K562 (cell line): ENCODE data around the gene ZNF718. TPM values are rescaled to one million over a fixed set of nuclear protein-coding genes. Genes with fewer than 3 reads are reported as not detected.

Source experiments
- ATAC-seq: fragments of 200-7000 bp; cut with Tn5 transposase; 3 replicates; pipeline ENCODE4 v1.9.1; 2020; ENCODE audit warnings: moderate library complexity
- BruUV-seq: library from RNA; stranded (reverse); fragments of 400-500 nt; replicated peaks from 2 replicates; lab custom pipeline; 2021; lab: Mats Ljungman, UMichigan
- CTCF ChIA-PET: fragments of 300-600 bp; formaldehyde crosslinking; extraction: SDS; loops from one replicate; lab custom pipeline; 2021; ENCODE audit warnings: low intra/inter-chr PET ratio; lab: Yijun Ruan, JAX
- POLR2A ChIA-PET: fragments of 300-600, 350-650 bp; sonication (Branson Sonifier 250); formaldehyde crosslinking; extraction: SDS; loops from one replicate; lab custom pipeline; 2021; ENCODE audit warnings: antibody characterized with exemption, inconsistent platforms; lab: Yijun Ruan, JAX
- DNase-seq, 4 experiments: peaks; one replicate each; pipeline versions ENCODE4 v3.0.0 to v3.0.0-alpha.2; 2011 to 2018; ENCODE audit warnings: low spot score in 3 of 4, mixed read lengths in 3 of 4; ENCODE audit errors: extremely low read depth in 1 of 4
- FAIRE-seq: peaks from 2 replicates; lab custom pipeline; 2011; peaks lifted over from hg19 to GRCh38; lab: Jason Lieb, UNC
- H2AFZ ChIP-seq: 2 replicates; pipeline ENCODE4 v1.6.0; 2011; ENCODE audit warnings: low read depth, low read length, control low read depth, inconsistent platforms
- H3K27ac ChIP-seq: fragments of 200-600 bp; 3 replicates; pipeline ENCODE4 v1.8.0; 2011; ENCODE audit warnings: low read depth, mild to moderate bottlenecking, control low read depth, inconsistent platforms, low read length, moderate library complexity, mixed read lengths; ENCODE audit errors: extremely low read depth
- H3K27me3 ChIP-seq, 2 experiments: fragments of 300-600 bp in 1 of 2; 2 replicates in 1 of 2; 3 replicates in 1 of 2; pipeline versions ENCODE4 v1.6.0 to v1.8.0; 2011; ENCODE audit warnings: inconsistent platforms in 2 of 2, low read length in 2 of 2, mild to moderate bottlenecking in 1 of 2, mixed read lengths in 1 of 2, moderate library complexity in 1 of 2; ENCODE audit not compliant: control insufficient read depth in 2 of 2, insufficient read depth in 2 of 2
- H3K36me3 ChIP-seq: fragments of 300-600 bp; 3 replicates; pipeline ENCODE4 v1.8.0; 2011; ENCODE audit warnings: mild to moderate bottlenecking, low read length, inconsistent platforms; ENCODE audit not compliant: control insufficient read depth, insufficient read depth
- H3K4me1 ChIP-seq, 2 experiments: fragments of 200-600 bp in 1 of 2; replicated peaks in 1 of 2; 2 replicates in 1 of 2; 3 replicates in 1 of 2; pipeline versions ENCODE4 v1.5.1 to v1.8.0; 2011; ENCODE audit warnings: inconsistent platforms in 2 of 2, low read length in 2 of 2, mild to moderate bottlenecking in 1 of 2, mixed read lengths in 1 of 2, moderate library complexity in 1 of 2; ENCODE audit not compliant: control insufficient read depth in 2 of 2, insufficient read depth in 2 of 2
- H3K4me2 ChIP-seq: 2 replicates; pipeline ENCODE4 v1.6.1; 2011; ENCODE audit warnings: low read length, control low read depth, inconsistent platforms, mixed read lengths; ENCODE audit not compliant: insufficient read depth
- H3K4me3 ChIP-seq: fragments of 200-600 bp; sonication (generic), shearing (Covaris generic); 2 replicates; pipeline ENCODE4 v1.5.1; 2016; ENCODE audit warnings: control low read depth, inconsistent platforms
- H3K79me2 ChIP-seq: fragments of 200-600 bp; 3 replicates; pipeline ENCODE4 v1.8.0; 2011; ENCODE audit warnings: low read length, inconsistent platforms; ENCODE audit not compliant: control insufficient read depth, insufficient read depth
- H3K9ac ChIP-seq, 2 experiments: 2 replicates each; pipeline versions ENCODE4 v1.6.0 to v1.6.1; 2011; ENCODE audit warnings: low read depth in 2 of 2, low read length in 2 of 2, control low read depth in 1 of 2, inconsistent platforms in 1 of 2, mild to moderate bottlenecking in 1 of 2, mixed read lengths in 1 of 2; ENCODE audit not compliant: insufficient read depth in 1 of 2
- H3K9me1 ChIP-seq: one replicate; pipeline ENCODE4 v1.6.0; 2011; ENCODE audit warnings: inconsistent platforms, mild to moderate bottlenecking, low read length, moderate library complexity; ENCODE audit not compliant: control insufficient read depth, insufficient read depth
- H3K9me3 ChIP-seq: replicated peaks from 2 replicates; pipeline ENCODE4 v1.5.1; 2011; ENCODE audit warnings: low read depth, low read length, inconsistent platforms; ENCODE audit not compliant: control insufficient read depth, insufficient read depth
- H4K20me1 ChIP-seq: replicated peaks from 2 replicates; pipeline ENCODE4 v1.6.1; 2011; ENCODE audit warnings: low read length, inconsistent platforms, mixed read lengths; ENCODE audit not compliant: control insufficient read depth, insufficient read depth
- DACH1 ChIP-seq: fragments of 450-650 bp; IDR thresholded peaks from 2 replicates; pipeline ENCODE4 v1.6.1; 2018; ENCODE audit not compliant: partially characterized antibody
- HEY1 ChIP-seq: fragments of 250-450 bp; sonication (Bioruptor Pico); IDR thresholded peaks from 2 replicates; pipeline ENCODE4 v1.5.0; 2020; ENCODE audit warnings: mild to moderate bottlenecking, moderate library complexity, borderline replicate concordance
- ZFP1 ChIP-seq: fragments of 450-650 bp; formaldehyde crosslinking; IDR thresholded peaks from 2 replicates; pipeline ENCODE4 v1.4.0; 2020; ENCODE audit warnings: mild to moderate bottlenecking, mixed read lengths
- ZNF134 ChIP-seq: fragments of 250-450 bp; sonication (Bioruptor Pico); conservative IDR thresholded peaks from 2 replicates; pipeline ENCODE4 v1.4.0; 2020
- WGBS: fragments of 100-300 bp; shearing (Covaris generic); methylation state at CpG from one replicate; pipeline ENCODE4 v1.1.6; 2016; ENCODE audit warnings: low coverage, mixed read lengths; ENCODE audit not compliant: insufficient coverage; ENCODE audit errors: missing lambda C conversion rate; 5-methylcytosine and 5-hydroxymethylcytosine counted together
- in situ Hi-C: fragments of 300-500 bp; cut with MboI; formaldehyde crosslinking; loops from 4 replicates; pipeline ENCODE4 v1.15.0; 2018; ENCODE audit warnings: inconsistent platforms, mixed read lengths
- intact Hi-C: fragments of 100-400 bp; cut with micrococcal nuclease; formaldehyde crosslinking; loops from 2 replicates; pipeline ENCODE4 v1.14.2; 2022
- polyA plus RNA-seq, 8 experiments: library from polyadenylated mRNA; depleted of rRNA in 4 of 8; stranded (reverse) in 5 of 8; unstranded in 3 of 8; fragments of >200 nt; fragmentation: Nextera tagmentation in 2 of 8; fragmentation: Illumina TruSeq in 1 of 8; extraction: Ambion mirVana in 2 of 8; extraction: Trizol in 1 of 8; gene quantifications; 2 replicates each; pipeline versions ENCODE4 v1.2.1 to v1.2.3, GENCODE V29; 2011 to 2014; ENCODE audit warnings: inconsistent platforms in 1 of 8, missing spikeins in 1 of 8
- total RNA-seq, 7 experiments: library from RNA; depleted of rRNA in 6 of 7; stranded (reverse); fragments of >200 nt in 6 of 7; fragmentation: Illumina TruSeq in 2 of 7; extraction: Trizol in 2 of 7; gene quantifications; 2 replicates each; pipeline versions ENCODE4 v1.2.1 to v1.2.3, GENCODE V29; 2011 to 2021; ENCODE audit warnings: low replicate concordance in 1 of 7
- TF ChIP-seq, protein P1 (sequence below): fragments of 450-650 bp; formaldehyde crosslinking; IDR thresholded peaks from 2 replicates; pipeline ENCODE4 v1.4.0; 2022; ENCODE audit warnings: missing genetic modification characterization
- TF ChIP-seq, protein P2 (sequence below): fragments of 250-450 bp; sonication (Bioruptor Pico); IDR thresholded peaks from 2 replicates; pipeline ENCODE4 v1.5.1; 2021; ENCODE audit warnings: mild to moderate bottlenecking

ZNF718 gene
- total and polyA plus RNA-seq, 9 of the 15 experiments (the other 6 are each of a cell fraction or from before 2014, with no cell fraction given) = 1.00 to 5.3 (median 2.7) TPM

DNA sequence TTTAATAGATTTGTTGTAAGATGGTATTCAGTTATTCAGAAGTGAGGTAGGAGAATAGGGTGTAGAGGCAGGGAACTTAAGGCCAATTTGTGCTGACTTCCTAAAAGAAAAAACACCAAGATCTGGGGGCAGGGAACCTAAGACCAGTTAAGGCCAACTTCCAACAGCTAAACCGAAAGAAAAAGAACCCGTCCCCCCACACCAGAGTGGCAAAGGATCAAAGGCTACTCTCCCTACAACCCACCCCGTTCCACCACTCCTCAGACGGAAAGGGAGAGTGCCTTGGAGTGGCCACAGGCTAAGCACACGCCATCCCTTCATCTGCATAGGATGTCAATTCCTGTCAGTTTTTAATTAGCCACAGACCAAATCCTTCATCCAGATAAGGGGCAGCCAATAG is 3.7 kb upstream of the ZNF718 start:
- H3K4me1 ChIP-seq = peaks cover 0 to 6% of the 10 kb centered on the region in 2 experiments; a peak in 2 of 5 replicates
- in situ Hi-C loops (no loop called here), intact Hi-C loops (no loop called here)
- no peak for FAIRE-seq
- no peaks in the 10 kb centered on the region for H3K9me1 ChIP-seq
- H3K9ac ChIP-seq = no peak overlapping the region
- peaks cover 14% of the 10 kb centered on the region for H3K79me2 ChIP-seq
- H3K36me3 ChIP-seq = peaks cover under 1% of the 10 kb centered on the region; the same call in 1 of the 3 replicates
- BruUV-seq = no TSS peak
- H3K27ac ChIP-seq = no peak overlapping the region
- no peak overlapping the region for H3K4me3 ChIP-seq
- no peak overlapping the region for H2AFZ ChIP-seq
- H4K20me1 ChIP-seq = no peaks in the 10 kb centered on the region; the same call in 1 of the 2 replicates
- TF ChIP-seq, protein P1, sequence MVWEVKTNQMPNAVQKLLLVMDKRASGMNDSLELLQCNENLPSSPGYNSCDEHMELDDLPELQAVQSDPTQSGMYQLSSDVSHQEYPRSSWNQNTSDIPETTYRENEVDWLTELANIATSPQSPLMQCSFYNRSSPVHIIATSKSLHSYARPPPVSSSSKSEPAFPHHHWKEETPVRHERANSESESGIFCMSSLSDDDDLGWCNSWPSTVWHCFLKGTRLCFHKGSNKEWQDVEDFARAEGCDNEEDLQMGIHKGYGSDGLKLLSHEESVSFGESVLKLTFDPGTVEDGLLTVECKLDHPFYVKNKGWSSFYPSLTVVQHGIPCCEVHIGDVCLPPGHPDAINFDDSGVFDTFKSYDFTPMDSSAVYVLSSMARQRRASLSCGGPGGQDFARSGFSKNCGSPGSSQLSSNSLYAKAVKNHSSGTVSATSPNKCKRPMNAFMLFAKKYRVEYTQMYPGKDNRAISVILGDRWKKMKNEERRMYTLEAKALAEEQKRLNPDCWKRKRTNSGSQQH (CRISPR knock-in tag) = no peak
- TF ChIP-seq ZFP1 (CRISPR knock-in tag) = no peak
- TF ChIP-seq, protein P2, sequence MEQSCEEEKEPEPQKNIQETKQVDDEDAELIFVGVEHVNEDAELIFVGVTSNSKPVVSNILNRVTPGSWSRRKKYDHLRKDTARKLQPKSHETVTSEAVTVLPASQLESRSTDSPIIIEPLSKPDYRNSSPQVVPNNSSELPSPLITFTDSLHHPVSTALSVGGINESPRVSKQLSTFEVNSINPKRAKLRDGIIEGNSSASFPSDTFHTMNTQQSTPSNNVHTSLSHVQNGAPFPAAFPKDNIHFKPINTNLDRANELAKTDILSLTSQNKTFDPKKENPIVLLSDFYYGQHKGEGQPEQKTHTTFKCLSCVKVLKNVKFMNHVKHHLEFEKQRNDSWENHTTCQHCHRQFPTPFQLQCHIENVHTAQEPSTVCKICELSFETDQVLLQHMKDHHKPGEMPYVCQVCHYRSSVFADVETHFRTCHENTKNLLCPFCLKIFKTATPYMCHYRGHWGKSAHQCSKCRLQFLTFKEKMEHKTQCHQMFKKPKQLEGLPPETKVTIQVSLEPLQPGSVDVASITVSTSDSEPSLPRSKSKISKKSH (CRISPR knock-in tag) = no peak
- no peak for TF ChIP-seq DACH1
- no peak for TF ChIP-seq ZNF134 (CRISPR knock-in tag)
- no peak for TF ChIP-seq HEY1 (CRISPR knock-in tag)
- TF ChIP-seq, all 486 proteins: peak for 0
- Histone ChIP-seq H3K9me3 (peaks cover 18% of the 10 kb centered on the region), H3K4me2 (no peak overlapping the region), H3K27me3 (no peaks in the 10 kb centered on the region)
- CTCF ChIA-PET = no interaction called here
- no peak for DNase-seq
- POLR2A ChIA-PET = no interaction called here
- WGBS = 1% methylated on average over 5 of the region's 5 CpGs
- no peak for ATAC-seq
